A673 (cell line): ENCODE results near the gene SLC9A1. TPM values are rescaled to one million over a fixed set of nuclear protein-coding genes. Genes with fewer than 3 reads are reported as not detected.

Experiments
- BruUV-seq: library from RNA; stranded (reverse); fragments of 400-500 nt; replicated peaks from 2 replicates; lab custom pipeline; 2021; lab: Mats Ljungman, UMichigan
- CTCF ChIA-PET: fragments of 300-600 bp; sonication (Branson Sonifier 250); formaldehyde crosslinking; loops from one replicate; lab custom pipeline; 2022; ENCODE audit warnings: antibody characterized with exemption; lab: Charles Lee
- POLR2A ChIA-PET: fragments of 300-600 bp; sonication (Branson Sonifier 250); formaldehyde crosslinking; loops from one replicate; lab custom pipeline; 2022; ENCODE audit warnings: antibody characterized with exemption; ENCODE audit not compliant: low non-redundant PET; lab: Charles Lee
- DNase-seq: peaks from one replicate; pipeline ENCODE4 v3.0.0-alpha.2; 2015; ENCODE audit warnings: low spot score
- H3K27ac ChIP-seq: fragments of 200-600 bp; sonication (generic); 2 replicates; pipeline ENCODE4 v1.5.1; 2016; ENCODE audit warnings: mixed run types, low read depth, mild to moderate bottlenecking, mixed read lengths, antibody characterized with exemption, low read length; ENCODE audit not compliant: poor library complexity, severe bottlenecking
- H3K27me3 ChIP-seq: fragments of 200-600 bp; sonication (generic); replicated peaks from 2 replicates; pipeline ENCODE4 v1.6.1; 2017; ENCODE audit warnings: mixed run types, low read depth, mild to moderate bottlenecking, mixed read lengths, antibody characterized with exemption, low read length; ENCODE audit not compliant: insufficient read depth, poor library complexity
- H3K36me3 ChIP-seq: fragments of 200-600 bp; sonication (generic); 2 replicates; pipeline ENCODE4 v1.6.1; 2016; ENCODE audit warnings: mixed run types, mild to moderate bottlenecking, mixed read lengths, antibody characterized with exemption, low read length; ENCODE audit not compliant: insufficient read depth, poor library complexity, severe bottlenecking
- H3K4me1 ChIP-seq: fragments of 200-600 bp; sonication (generic); 2 replicates; pipeline ENCODE4 v1.6.1; 2017; ENCODE audit warnings: mixed run types, mild to moderate bottlenecking, mixed read lengths, antibody characterized with exemption, low read length; ENCODE audit not compliant: insufficient read depth, poor library complexity, severe bottlenecking
- H3K4me3 ChIP-seq: fragments of 200-600 bp; sonication (generic); 2 replicates; pipeline ENCODE4 v1.5.1; 2016; ENCODE audit warnings: low read depth, mixed run types, mild to moderate bottlenecking, mixed read lengths, low read length; ENCODE audit not compliant: poor library complexity, severe bottlenecking
- H3K9me3 ChIP-seq: fragments of 200-600 bp; sonication (generic); 2 replicates; pipeline ENCODE4 v1.6.1; 2016; ENCODE audit warnings: mixed run types, low read depth, mild to moderate bottlenecking, mixed read lengths, antibody characterized with exemption, low read length; ENCODE audit not compliant: poor library complexity, severe bottlenecking
- CTCF ChIP-seq: fragments of 300-800, 200-600 bp; sonication (generic); conservative IDR thresholded peaks from 2 replicates; pipeline ENCODE4 v1.5.1; 2017; ENCODE audit warnings: low read depth, mild to moderate bottlenecking, antibody characterized with exemption, low read length, moderate library complexity, mixed read lengths
- EZH2 ChIP-seq: fragments of 200-600 bp; sonication (generic); IDR thresholded peaks from 2 replicates; pipeline ENCODE4 v1.6.1; 2017; ENCODE audit warnings: borderline replicate concordance, low read depth, mild to moderate bottlenecking, mixed read lengths, antibody characterized with exemption, low read length; ENCODE audit not compliant: poor library complexity, severe bottlenecking
- intact Hi-C: fragments of 100-400 bp; cut with micrococcal nuclease; formaldehyde crosslinking; loops from one replicate; pipeline ENCODE4 v1.10.0; 2022; ENCODE audit not compliant: unreplicated experiment
- total RNA-seq: library from RNA; stranded (reverse); gene quantifications from 2 replicates; pipeline ENCODE4 v1.2.3, GENCODE V29; 2021

SLC9A1 gene
- total RNA-seq, 1 experiment from 2014 or later: 30.2 TPM

DNA sequence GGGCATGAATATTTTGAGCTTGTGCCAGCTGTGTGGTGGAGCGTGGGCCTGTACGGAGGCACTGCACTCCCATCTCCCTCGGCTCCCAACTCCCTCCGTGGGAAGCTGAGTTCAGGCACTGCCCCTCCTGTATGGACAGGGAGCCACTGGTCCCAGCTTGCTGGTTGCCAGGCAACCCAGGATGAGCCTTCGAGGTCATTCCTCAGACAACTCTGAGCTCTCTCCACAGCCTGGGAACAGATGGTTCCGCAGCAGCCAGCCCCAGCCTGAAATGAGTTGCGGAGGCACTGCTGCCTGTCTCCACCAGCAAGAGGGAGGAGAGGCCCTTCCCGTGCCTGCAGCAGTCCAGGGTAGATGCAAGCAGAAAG lies 83.9 kb downstream of the SLC9A1 start:
- no TSS peak for BruUV-seq
- no peak overlapping the region for H3K4me3 ChIP-seq
- no peak for DNase-seq
- no peaks in the 10 kb centered on the region for H3K27me3 ChIP-seq
- ChIA-PET CTCF (interaction anchor here (0.8 to 2.5 kb wide), 2 partner anchors 25 to 27 kb away, joined by 3 to 7 read pairs; no protein-coding TSS in a partner anchor), POLR2A (no interaction called here)
- no peak for TF ChIP-seq CTCF
- no peak for TF ChIP-seq EZH2
- no peaks in the 10 kb centered on the region for H3K36me3 ChIP-seq
- H3K27ac ChIP-seq: no peak overlapping the region
- H3K4me1 ChIP-seq: no peaks in the 10 kb centered on the region
- no peaks in the 10 kb centered on the region for H3K9me3 ChIP-seq
- intact Hi-C loops: no loop called here

GRCh38 chr1:27070390-27071048 lies 84.4 kb downstream of the SLC9A1 start:
- CTCF ChIA-PET: interaction anchor here (0.8 to 2.5 kb wide), 2 partner anchors 25 to 26 kb away, joined by 3 to 7 read pairs; no protein-coding TSS in a partner anchor

GRCh38 chr1:27068922-27069321 lies 86.0 kb downstream of the SLC9A1 start:
- Histone ChIP-seq H3K4me1 (no peaks in the 10 kb centered on the region), H3K27me3 (no peaks in the 10 kb centered on the region), H3K27ac (no peak overlapping the region), H3K36me3 (no peaks in the 10 kb centered on the region), H3K9me3 (no peaks in the 10 kb centered on the region), H3K4me3 (no peak overlapping the region)
- ChIA-PET CTCF (no interaction called here), POLR2A (no interaction called here)
- TF ChIP-seq CTCF (no peak), EZH2 (no peak)
- no peak for DNase-seq
- BruUV-seq: no TSS peak
- intact Hi-C loops: no loop called here

More at GRCh38 chr1:27070390-27071048, 84.4 kb downstream of the SLC9A1 start:
- H3K4me1 ChIP-seq: no peaks in the 10 kb centered on the region
- POLR2A ChIA-PET: no interaction called here
- no peaks in the 10 kb centered on the region for H3K27me3 ChIP-seq
- H3K9me3 ChIP-seq: no peaks in the 10 kb centered on the region
- peak; percentile 20 for DNase-seq
- no peaks in the 10 kb centered on the region for H3K36me3 ChIP-seq
- H3K4me3 ChIP-seq: no peak overlapping the region
- no peak overlapping the region for H3K27ac ChIP-seq
- no TSS peak for BruUV-seq
- intact Hi-C loops: no loop called here
- no peak for TF ChIP-seq EZH2
- TF ChIP-seq CTCF: 0 out of 2 replicates have a peak, but pooled peaks have one; percentile 25
